Stimulated activated CD8-positive, alpha-beta memory T cell treated with anti-CD3 and anti-CD28 coated beads, Interleukin-2, amount 100 ng/mL, for 1 hour (primary cell): ENCODE measurements around the gene PRSS1.
"Not testable (repeated sequence)": the region's sequence is repeated elsewhere in the genome, so short reads cannot be mapped to it uniquely, and the experiment has no call there.

ENCODE experiments used
- DNase-seq, 2 donors: peaks; one replicate each; pipeline ENCODE4 v3.0.0-alpha.2; 2020; ENCODE audit warnings: low read depth in 2 of 2

The PRSS1 gene

GRCh38 chr7:142773937-142774744 lies 24.9 kb downstream of the PRSS1 start:
- DNase-seq: no peak

GRCh38 chr7:142774826-142775225 lies 25.6 kb downstream of the PRSS1 start:
- no peak for DNase-seq

GRCh38 chr7:142775351-142776115 lies 26.3 kb downstream of the PRSS1 start:
- DNase-seq: not testable (repeated sequence)

GRCh38 chr7:142776206-142776844 lies 27.1 kb downstream of the PRSS1 start:
- no peak for DNase-seq

- DNase-seq: not testable (repeated sequence)
Measured at GRCh38 chr7:142776845-142777225, 27.6 kb downstream of the PRSS1 start.

GRCh38 chr7:142777318-142777717 lies 28.0 kb downstream of the PRSS1 start:
- DNase-seq: no peak

GRCh38 chr7:142782922-142783900 lies 33.9 kb downstream of the PRSS1 start:
- DNase-seq: peak; percentile 55 to 68

- DNase-seq: no peak
Measured at GRCh38 chr7:142784096-142784495, 34.8 kb downstream of the PRSS1 start.

GRCh38 chr7:142784716-142785115 lies 35.4 kb downstream of the PRSS1 start:
- DNase-seq: no peak

GRCh38 chr7:142785841-142786250 lies 36.6 kb downstream of the PRSS1 start:
- peak in 1 of 2 donors; percentile 66 for DNase-seq

GRCh38 chr7:142787034-142787768 lies 37.9 kb downstream of the PRSS1 start:
- DNase-seq: no peak

GRCh38 chr7:142787783-142788182 lies 38.5 kb downstream of the PRSS1 start:
- DNase-seq: no peak

GRCh38 chr7:142788303-142789289 lies 39.3 kb downstream of the PRSS1 start:
- no peak for DNase-seq

- DNase-seq: no peak
Measured at GRCh38 chr7:142789441-142789840, 40.2 kb downstream of the PRSS1 start.

- DNase-seq: no peak
Measured at GRCh38 chr7:142790056-142790455, 40.8 kb downstream of the PRSS1 start.

GRCh38 chr7:142790555-142790954 lies 41.3 kb downstream of the PRSS1 start:
- DNase-seq: no peak

- DNase-seq: no peak
Measured at GRCh38 chr7:142791502-142791901, 42.2 kb downstream of the PRSS1 start.

- no peak for DNase-seq
Measured at GRCh38 chr7:142792129-142792528, 42.9 kb downstream of the PRSS1 start.

GRCh38 chr7:142792593-142792992 lies 43.3 kb downstream of the PRSS1 start:
- DNase-seq: no peak
